ENCODE results near the gene CNTN5.

Gene CNTN5

DNA sequence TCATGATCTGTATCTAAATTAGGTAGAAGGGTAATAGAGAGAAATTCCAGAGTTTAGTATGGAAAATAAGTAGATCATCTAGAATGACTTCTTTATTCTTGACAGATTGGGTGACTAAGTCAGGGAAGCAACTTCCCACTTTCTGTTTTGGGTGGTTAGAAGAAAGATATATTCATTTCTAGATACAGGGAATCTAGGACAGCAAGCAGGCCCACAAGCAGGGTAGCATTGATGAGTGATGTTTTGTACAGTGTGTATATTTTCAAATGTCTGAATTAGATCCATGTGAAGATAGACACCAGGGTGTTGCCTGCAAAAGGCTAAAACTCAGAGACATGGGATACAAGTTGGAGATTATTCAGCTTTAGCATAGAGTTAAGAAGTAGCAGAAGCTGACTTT, 674.4 kb downstream of the CNTN5 start:
- Histone ChIP-seq H3K14ac (ENCODE audit: low read length) (no peak overlapping the region), H4K8ac (ENCODE audit: low read depth, low read length) (no peak overlapping the region), H4K12ac (ENCODE audit: low read depth, low read length) (no peak overlapping the region), H3K23ac (ENCODE audit: low read length) (no peak overlapping the region), H2BK5ac (ENCODE audit: low read depth, low read length, poor library complexity) (no peak overlapping the region), H3K18ac (ENCODE audit: low read length) (no peak overlapping the region), H3K27me3 (ENCODE audit: insufficient read depth, low read length) (no peaks in the 10 kb centered on the region), H3K4ac (ENCODE audit: low read depth, low read length) (no peak overlapping the region), H4K91ac (ENCODE audit: low read depth, low read length) (no peak overlapping the region), H2BK12ac (ENCODE audit: low read length) (no peak overlapping the region), H2AFZ (ENCODE audit: insufficient read depth, low read length, poor library complexity) (no peak overlapping the region), H3K9me3 (ENCODE audit: insufficient read depth, low read depth, low read length) (no peaks in the 10 kb centered on the region), H2AK5ac (ENCODE audit: low read length) (no peak overlapping the region), H3K36me3 (ENCODE audit: control insufficient read depth in 1 of 2, insufficient read depth in 2 of 2, low read length in 2 of 2) (no peaks in the 10 kb centered on the region), H2BK120ac (ENCODE audit: insufficient read depth, low read length, poor library complexity) (no peak overlapping the region), H3K4me2 (ENCODE audit: low read length) (no peak overlapping the region), H3K4me1 (ENCODE audit: control insufficient read depth in 1 of 2, insufficient read depth in 2 of 2, low read length in 2 of 2) (no peaks in the 10 kb centered on the region), H3K9ac (ENCODE audit: low read length) (no peak overlapping the region), H3K27ac (ENCODE audit: low read depth, low read length) (no peak overlapping the region), H3K4me3 (ENCODE audit: low read depth, low read length) (no peak overlapping the region), H3K79me2 (ENCODE audit: control insufficient read depth, insufficient read depth, low read length, poor library complexity) (no peaks in the 10 kb centered on the region), H3K79me1 (ENCODE audit: low read length) (no peaks in the 10 kb centered on the region)
- no peak for DNase-seq

DNA sequence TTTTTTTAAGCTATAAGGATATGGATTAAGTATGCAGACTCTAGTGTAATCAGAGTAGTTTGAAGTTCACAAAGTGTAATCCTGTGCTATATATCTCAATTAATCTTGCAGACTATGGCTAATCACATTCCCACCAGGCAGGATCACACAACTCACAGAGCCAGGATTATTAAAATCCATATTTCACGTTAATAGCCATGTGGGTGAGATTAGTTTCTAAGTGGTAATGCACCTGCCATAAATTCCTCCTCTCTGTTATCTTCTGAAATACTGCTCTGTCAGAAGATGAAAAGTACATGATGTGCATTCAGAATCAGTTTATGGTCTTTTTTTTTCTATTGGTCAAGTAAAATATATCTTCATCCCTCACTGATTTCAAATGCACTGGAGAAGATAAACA, 686.1 kb downstream of the CNTN5 start:
- H3K79me2 ChIP-seq (ENCODE audit: control insufficient read depth, insufficient read depth, low read length, poor library complexity), result no peaks in the 10 kb centered on the region
- no peak overlapping the region for H4K12ac ChIP-seq (ENCODE audit: low read depth, low read length)
- no peaks in the 10 kb centered on the region for H3K4me1 ChIP-seq (ENCODE audit: control insufficient read depth in 1 of 2, insufficient read depth in 2 of 2, low read length in 2 of 2)
- WGBS (ENCODE audit: extremely low coverage, insufficient coverage, insufficient read length), result no CpG with 5 or more reads among the region's 1 CpG
- no peak overlapping the region for H3K9ac ChIP-seq (ENCODE audit: low read length)
- no peak overlapping the region for H3K4me2 ChIP-seq (ENCODE audit: low read length)
- H4K91ac ChIP-seq (ENCODE audit: low read depth, low read length), result no peak overlapping the region
- H2BK120ac ChIP-seq (ENCODE audit: insufficient read depth, low read length, poor library complexity), result no peak overlapping the region
- no peak overlapping the region for H3K18ac ChIP-seq (ENCODE audit: low read length)
- H4K8ac ChIP-seq (ENCODE audit: low read depth, low read length), result no peak overlapping the region
- H2BK5ac ChIP-seq (ENCODE audit: low read depth, low read length, poor library complexity), result no peak overlapping the region
- H3K4me3 ChIP-seq (ENCODE audit: low read depth, low read length), result no peak overlapping the region
- no peak overlapping the region for H2AFZ ChIP-seq (ENCODE audit: insufficient read depth, low read length, poor library complexity)
- no peak for DNase-seq
- H3K9me3 ChIP-seq (ENCODE audit: insufficient read depth, low read depth, low read length), result no peaks in the 10 kb centered on the region
- no peak overlapping the region for H3K14ac ChIP-seq (ENCODE audit: low read length)
- H2BK12ac ChIP-seq (ENCODE audit: low read length), result no peak overlapping the region
- H3K27me3 ChIP-seq (ENCODE audit: insufficient read depth, low read length), result no peaks in the 10 kb centered on the region
- H3K23ac ChIP-seq (ENCODE audit: low read length), result no peak overlapping the region
- H3K79me1 ChIP-seq (ENCODE audit: low read length), result no peaks in the 10 kb centered on the region
- H2AK5ac ChIP-seq (ENCODE audit: low read length), result no peak overlapping the region
- no peak overlapping the region for H3K27ac ChIP-seq (ENCODE audit: low read depth, low read length)
- H3K4ac ChIP-seq (ENCODE audit: low read depth, low read length), result no peak overlapping the region
- H3K36me3 ChIP-seq (ENCODE audit: control insufficient read depth in 1 of 2, insufficient read depth in 2 of 2, low read length in 2 of 2), result no peaks in the 10 kb centered on the region

DNA sequence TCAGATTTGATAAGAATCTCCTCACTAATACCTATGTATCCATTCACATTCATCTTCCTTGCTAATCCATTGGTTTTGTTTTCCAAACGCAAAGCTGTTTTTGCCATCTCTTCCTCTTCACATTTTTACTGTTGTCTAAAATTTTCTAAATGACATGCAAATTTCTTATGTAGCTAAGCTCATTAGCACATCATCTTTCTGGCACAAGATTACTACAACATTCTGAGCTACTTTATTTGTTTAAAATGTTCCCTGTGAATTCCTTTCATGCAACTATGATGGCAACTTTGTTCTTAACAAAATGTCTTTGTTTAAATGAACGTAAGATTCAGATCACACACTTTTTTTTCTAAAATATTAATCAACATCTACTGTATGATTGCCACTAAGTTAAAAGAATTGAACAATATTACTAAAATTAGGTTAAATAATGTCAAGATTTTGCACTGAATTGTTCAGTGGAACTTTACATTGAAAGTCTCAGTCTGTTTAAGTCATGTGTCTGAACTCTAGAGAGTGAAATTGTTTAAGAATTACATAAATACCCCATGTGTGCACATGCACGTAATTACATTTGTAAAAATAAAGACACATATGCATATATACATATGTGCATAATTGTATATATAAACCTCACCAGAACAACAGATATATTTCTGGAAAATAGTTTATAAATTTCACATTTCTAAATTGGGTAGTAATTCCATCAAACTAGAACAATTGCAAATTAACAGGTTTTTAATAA, 688.4 kb downstream of the CNTN5 start:
- Histone ChIP-seq H3K36me3 (ENCODE audit: control insufficient read depth in 1 of 2, insufficient read depth in 2 of 2, low read length in 2 of 2) (no peaks in the 10 kb centered on the region), H3K9ac (ENCODE audit: low read length) (no peak overlapping the region), H4K12ac (ENCODE audit: low read depth, low read length) (no peak overlapping the region), H4K8ac (ENCODE audit: low read depth, low read length) (no peak overlapping the region), H3K4me2 (ENCODE audit: low read length) (no peak overlapping the region), H3K27ac (ENCODE audit: low read depth, low read length) (no peak overlapping the region), H2AFZ (ENCODE audit: insufficient read depth, low read length, poor library complexity) (no peak overlapping the region), H2BK5ac (ENCODE audit: low read depth, low read length, poor library complexity) (no peak overlapping the region), H3K14ac (ENCODE audit: low read length) (no peak overlapping the region), H3K4me1 (ENCODE audit: control insufficient read depth in 1 of 2, insufficient read depth in 2 of 2, low read length in 2 of 2) (no peaks in the 10 kb centered on the region), H2BK12ac (ENCODE audit: low read length) (no peak overlapping the region), H3K23ac (ENCODE audit: low read length) (no peak overlapping the region), H2AK5ac (ENCODE audit: low read length) (no peak overlapping the region), H4K91ac (ENCODE audit: low read depth, low read length) (no peak overlapping the region), H3K9me3 (ENCODE audit: insufficient read depth, low read depth, low read length) (no peaks in the 10 kb centered on the region), H3K79me2 (ENCODE audit: control insufficient read depth, insufficient read depth, low read length, poor library complexity) (no peaks in the 10 kb centered on the region), H3K18ac (ENCODE audit: low read length) (no peak overlapping the region), H3K79me1 (ENCODE audit: low read length) (no peaks in the 10 kb centered on the region), H3K4me3 (ENCODE audit: low read depth, low read length) (no peak overlapping the region), H2BK120ac (ENCODE audit: insufficient read depth, low read length, poor library complexity) (no peak overlapping the region), H3K4ac (ENCODE audit: low read depth, low read length) (no peak overlapping the region), H3K27me3 (ENCODE audit: insufficient read depth, low read length) (no peaks in the 10 kb centered on the region)
- no peak for DNase-seq
- WGBS (ENCODE audit: extremely low coverage, insufficient coverage, insufficient read length), result no CpG with 5 or more reads among the region's 3 CpGs

GRCh38 chr11:99716302-99716701, 695.6 kb downstream of the CNTN5 start:
- no peak overlapping the region for H3K14ac ChIP-seq (ENCODE audit: low read length)
- no peaks in the 10 kb centered on the region for H3K4me1 ChIP-seq (ENCODE audit: control insufficient read depth in 1 of 2, insufficient read depth in 2 of 2, low read length in 2 of 2)
- H2BK120ac ChIP-seq (ENCODE audit: insufficient read depth, low read length, poor library complexity), result no peak overlapping the region
- no peaks in the 10 kb centered on the region for H3K79me1 ChIP-seq (ENCODE audit: low read length)
- H4K12ac ChIP-seq (ENCODE audit: low read depth, low read length), result no peak overlapping the region
- H3K4me3 ChIP-seq (ENCODE audit: low read depth, low read length), result no peak overlapping the region
- no peak overlapping the region for H4K91ac ChIP-seq (ENCODE audit: low read depth, low read length)
- H3K18ac ChIP-seq (ENCODE audit: low read length), result no peak overlapping the region
- no peaks in the 10 kb centered on the region for H3K79me2 ChIP-seq (ENCODE audit: control insufficient read depth, insufficient read depth, low read length, poor library complexity)
- H3K36me3 ChIP-seq (ENCODE audit: control insufficient read depth in 1 of 2, insufficient read depth in 2 of 2, low read length in 2 of 2), result no peaks in the 10 kb centered on the region
- H3K4me2 ChIP-seq (ENCODE audit: low read length), result no peak overlapping the region
- H3K27ac ChIP-seq (ENCODE audit: low read depth, low read length), result no peak overlapping the region
- H2AK5ac ChIP-seq (ENCODE audit: low read length), result no peak overlapping the region
- no peak overlapping the region for H2BK12ac ChIP-seq (ENCODE audit: low read length)
- no peak overlapping the region for H3K23ac ChIP-seq (ENCODE audit: low read length)
- WGBS (ENCODE audit: extremely low coverage, insufficient coverage, insufficient read length), result no CpG with 5 or more reads among the region's 3 CpGs
- no peak overlapping the region for H2BK5ac ChIP-seq (ENCODE audit: low read depth, low read length, poor library complexity)
- H3K9me3 ChIP-seq (ENCODE audit: insufficient read depth, low read depth, low read length), result no peaks in the 10 kb centered on the region
- no peak overlapping the region for H3K4ac ChIP-seq (ENCODE audit: low read depth, low read length)
- H2AFZ ChIP-seq (ENCODE audit: insufficient read depth, low read length, poor library complexity), result no peak overlapping the region
- H4K8ac ChIP-seq (ENCODE audit: low read depth, low read length), result no peak overlapping the region
- no peak overlapping the region for H3K9ac ChIP-seq (ENCODE audit: low read length)
- no peaks in the 10 kb centered on the region for H3K27me3 ChIP-seq (ENCODE audit: insufficient read depth, low read length)
- no peak for DNase-seq
